GM18511 (cell line): ENCODE data around the gene ANKRD17.
"Not testable (repeated sequence)": the region's sequence is repeated elsewhere in the genome, so short reads cannot be mapped to it uniquely, and the experiment has no call there.

Experiments used
- ATAC-seq: cut with Tn5 transposase; IDR thresholded peaks from one replicate; pipeline ENCODE4 v1.9.1; 2021; ENCODE audit warnings: mild to moderate bottlenecking, moderate library complexity; ENCODE audit not compliant: unreplicated experiment

Gene ANKRD17

GRCh38 chr4:73258686-73259570 lies at the start of gene ANKRD17:
TSS of gene ANKRD17 (minus strand) at chr4:73258798. CDS start at chr4:73258668, 130 bp downstream.
- peak; percentile 84 for ATAC-seq

GRCh38 chr4:73308286-73308685 lies 49.7 kb upstream of the ANKRD17 start:
- ATAC-seq = peak; percentile 71

GRCh38 chr4:73303711-73304110 lies 45.1 kb upstream of the ANKRD17 start:
- ATAC-seq = no peak

GRCh38 chr4:73299548-73300280 lies 41.1 kb upstream of the ANKRD17 start:
- ATAC-seq = no peak

GRCh38 chr4:73292661-73293060 lies 34.1 kb upstream of the ANKRD17 start:
- ATAC-seq = not testable (repeated sequence)

GRCh38 chr4:73281982-73282381 lies 23.4 kb upstream of the ANKRD17 start:
- no peak for ATAC-seq

- ATAC-seq = no peak
Measured at GRCh38 chr4:73281396-73281795, 22.8 kb upstream of the ANKRD17 start.

- no peak for ATAC-seq
Measured at GRCh38 chr4:73277201-73277600, 18.6 kb upstream of the ANKRD17 start.

- ATAC-seq = no peak
Measured at GRCh38 chr4:73275318-73275654, 16.7 kb upstream of the ANKRD17 start.

- ATAC-seq = no peak
Measured at GRCh38 chr4:73272816-73273215, 14.2 kb upstream of the ANKRD17 start.

GRCh38 chr4:73267050-73267449 lies 8.5 kb upstream of the ANKRD17 start:
- no peak for ATAC-seq

GRCh38 chr4:73259571-73260090 lies 1.0 kb upstream of the ANKRD17 start:
- ATAC-seq = peak; percentile 9

GRCh38 chr4:73258436-73258685 lies 237 bp downstream of the ANKRD17 start:
- peak; percentile 33 for ATAC-seq

GRCh38 chr4:73257651-73258435 lies 755 bp downstream of the ANKRD17 start:
- no peak for ATAC-seq

- ATAC-seq = peak; percentile 17
Measured at GRCh38 chr4:73257234-73257633, 1.4 kb downstream of the ANKRD17 start.

- not testable (repeated sequence) for ATAC-seq
Measured at GRCh38 chr4:73255847-73256246, 2.8 kb downstream of the ANKRD17 start.

- ATAC-seq = no peak
Measured at GRCh38 chr4:73252001-73252400, 6.6 kb downstream of the ANKRD17 start.

- ATAC-seq = no peak
Measured at GRCh38 chr4:73251384-73251783, 7.2 kb downstream of the ANKRD17 start.

- no peak for ATAC-seq
Measured at GRCh38 chr4:73250642-73251041, 8.0 kb downstream of the ANKRD17 start.

GRCh38 chr4:73248821-73249220 lies 9.8 kb downstream of the ANKRD17 start:
- no peak for ATAC-seq

GRCh38 chr4:73248416-73248815 lies 10.2 kb downstream of the ANKRD17 start:
- no peak for ATAC-seq
